Measurements from ENCODE around the gene MGP. TPM values are rescaled to one million over a fixed set of nuclear protein-coding genes. Genes with fewer than 3 reads are reported as not detected.

The MGP gene
- total RNA-seq, 2 donors from 2014 or later = 6,234 to 9,983 TPM

- Histone ChIP-seq H3K4me3 (no peak overlapping the region), H3K4me1 (ENCODE audit: control insufficient read depth in 1 of 2, low read depth in 2 of 2) (no peaks in the 10 kb centered on the region), H3K27me3 (replicated peaks; ENCODE audit: insufficient read depth) (no peaks in the 10 kb centered on the region), H3K27ac (no peak overlapping the region), H3K36me3 (no peaks in the 10 kb centered on the region), H3K9me3 (no peaks in the 10 kb centered on the region)
- ATAC-seq (ENCODE audit: insufficient number of reproducible peaks, low FRiP score, low read depth) (no peak), DNase-seq (ENCODE audit: low spot score) (no peak)
- TF ChIP-seq CTCF (IDR thresholded peaks at IDR 0.05) = no peak
Observed at GRCh38 chr12:14921218-14921617, 35.6 kb upstream of the MGP start.

- ATAC-seq (ENCODE audit: insufficient number of reproducible peaks, low FRiP score, low read depth) = no peak
- Histone ChIP-seq H3K27me3 (replicated peaks; ENCODE audit: insufficient read depth) (no peaks in the 10 kb centered on the region), H3K9me3 (no peaks in the 10 kb centered on the region), H3K36me3 (no peaks in the 10 kb centered on the region), H3K4me3 (no peak overlapping the region), H3K27ac (no peak overlapping the region), H3K4me1 (ENCODE audit: control insufficient read depth in 1 of 2, low read depth in 2 of 2) (no peaks in the 10 kb centered on the region)
- TF ChIP-seq CTCF (IDR thresholded peaks at IDR 0.05) = no peak
- no peak for DNase-seq (ENCODE audit: low spot score)
Observed at GRCh38 chr12:14920475-14921126, 34.9 kb upstream of the MGP start.

GRCh38 chr12:14919455-14919854 is 33.8 kb upstream of the MGP start:
- no peak overlapping the region for H3K27ac ChIP-seq
- no peaks in the 10 kb centered on the region for H3K9me3 ChIP-seq
- H3K36me3 ChIP-seq = no peaks in the 10 kb centered on the region
- DNase-seq (ENCODE audit: low spot score) = no peak
- no peaks in the 10 kb centered on the region for H3K4me1 ChIP-seq (ENCODE audit: control insufficient read depth in 1 of 2, low read depth in 2 of 2)
- no peaks in the 10 kb centered on the region for H3K27me3 ChIP-seq (replicated peaks; ENCODE audit: insufficient read depth)
- no peak overlapping the region for H3K4me3 ChIP-seq
- no peak for ATAC-seq (ENCODE audit: insufficient number of reproducible peaks, low FRiP score, low read depth)
- no peak for TF ChIP-seq CTCF (IDR thresholded peaks at IDR 0.05)

GRCh38 chr12:14915736-14916135 is 30.1 kb upstream of the MGP start:
- H3K36me3 ChIP-seq = no peaks in the 10 kb centered on the region
- H3K4me3 ChIP-seq = no peak overlapping the region
- no peaks in the 10 kb centered on the region for H3K9me3 ChIP-seq
- DNase-seq (ENCODE audit: low spot score) = no peak
- ATAC-seq (ENCODE audit: insufficient number of reproducible peaks, low FRiP score, low read depth) = no peak
- TF ChIP-seq CTCF (IDR thresholded peaks at IDR 0.05) = no peak
- H3K4me1 ChIP-seq (ENCODE audit: control insufficient read depth in 1 of 2, low read depth in 2 of 2) = no peaks in the 10 kb centered on the region
- H3K27ac ChIP-seq = no peak overlapping the region
- no peaks in the 10 kb centered on the region for H3K27me3 ChIP-seq (replicated peaks; ENCODE audit: insufficient read depth)

- Histone ChIP-seq H3K4me3 (no peak overlapping the region), H3K36me3 (no peaks in the 10 kb centered on the region), H3K27me3 (replicated peaks; ENCODE audit: insufficient read depth) (no peaks in the 10 kb centered on the region), H3K27ac (no peak overlapping the region), H3K9me3 (no peaks in the 10 kb centered on the region), H3K4me1 (ENCODE audit: control insufficient read depth in 1 of 2, low read depth in 2 of 2) (no peaks in the 10 kb centered on the region)
- ATAC-seq (ENCODE audit: insufficient number of reproducible peaks, low FRiP score, low read depth) = no peak
- no peak for DNase-seq (ENCODE audit: low spot score)
- no peak for TF ChIP-seq CTCF (IDR thresholded peaks at IDR 0.05)
Observed at GRCh38 chr12:14913381-14913781, 27.7 kb upstream of the MGP start.
